ENCODE measurements around the gene CC2D2A. TPM values are rescaled to one million over a fixed set of nuclear protein-coding genes. Genes with fewer than 3 reads are reported as not detected.

CC2D2A gene
- total RNA-seq, 2 donors from 2014 or later: 3.6 to 4.9 TPM

GRCh38 chr4:15575966-15576365 lies 106.3 kb downstream of the CC2D2A start:
- Histone ChIP-seq H3K36me3 (replicated peaks in 1 of 2; ENCODE audit: insufficient read depth in 1 of 2, low read depth in 2 of 2) (no peaks in the 10 kb centered on the region), H3K27ac (no peak overlapping the region), H3K27me3 (no peaks in the 10 kb centered on the region), H3K9me3 (no peaks in the 10 kb centered on the region), H3K4me1 (no peaks in the 10 kb centered on the region), H3K4me3 (no peak overlapping the region)
- no peak for TF ChIP-seq POLR2A (IDR thresholded peaks at IDR 0.05)
- TF ChIP-seq CTCF (IDR thresholded peaks at IDR 0.05): no peak
- no peak for DNase-seq
- 81 to 86% methylated on average over 2 of the region's 2 CpGs for WGBS, 2 donors
- intact Hi-C loops (cut with DNase I): no loop called here
- ATAC-seq: no peak

- Histone ChIP-seq H3K27ac (no peak overlapping the region), H3K27me3 (no peaks in the 10 kb centered on the region), H3K9me3 (no peaks in the 10 kb centered on the region), H3K36me3 (replicated peaks in 1 of 2; ENCODE audit: insufficient read depth in 1 of 2, low read depth in 2 of 2) (no peaks in the 10 kb centered on the region), H3K4me3 (no peak overlapping the region), H3K4me1 (no peaks in the 10 kb centered on the region)
- intact Hi-C loops (cut with DNase I): no loop called here
- ATAC-seq: no peak
- no peak for DNase-seq
- TF ChIP-seq POLR2A (IDR thresholded peaks at IDR 0.05) (no peak), CTCF (IDR thresholded peaks at IDR 0.05) (no peak)
Observed at GRCh38 chr4:15577508-15577907, 107.8 kb downstream of the CC2D2A start.

GRCh38 chr4:15584785-15585184 lies 115.1 kb downstream of the CC2D2A start:
- H3K27ac ChIP-seq: no peak overlapping the region

GRCh38 chr4:15585331-15585730 lies 115.6 kb downstream of the CC2D2A start:
- 89 to 96% methylated on average over 2 of the region's 2 CpGs for WGBS, 2 donors
- intact Hi-C loops (cut with DNase I): no loop called here
- DNase-seq: no peak
- no peaks in the 10 kb centered on the region for H3K4me1 ChIP-seq
- no peak for ATAC-seq
- H3K4me3 ChIP-seq: no peak overlapping the region
- no peaks in the 10 kb centered on the region for H3K36me3 ChIP-seq (replicated peaks in 1 of 2; ENCODE audit: insufficient read depth in 1 of 2, low read depth in 2 of 2)
- H3K27me3 ChIP-seq: no peaks in the 10 kb centered on the region
- TF ChIP-seq POLR2A (IDR thresholded peaks at IDR 0.05): no peak
- no peak for TF ChIP-seq CTCF (IDR thresholded peaks at IDR 0.05)
- no peak overlapping the region for H3K27ac ChIP-seq
- no peaks in the 10 kb centered on the region for H3K9me3 ChIP-seq

More at GRCh38 chr4:15584785-15585184, 115.1 kb downstream of the CC2D2A start:
- Histone ChIP-seq H3K4me1 (no peaks in the 10 kb centered on the region), H3K36me3 (replicated peaks in 1 of 2; ENCODE audit: insufficient read depth in 1 of 2, low read depth in 2 of 2) (no peaks in the 10 kb centered on the region), H3K4me3 (no peak overlapping the region), H3K27me3 (no peaks in the 10 kb centered on the region), H3K9me3 (no peaks in the 10 kb centered on the region)
- intact Hi-C loops (cut with DNase I): no loop called here
- 83 to 100% methylated on average over 1 of the region's 1 CpG for WGBS, 2 donors
- ATAC-seq: no peak
- no peak for DNase-seq
- no peak for TF ChIP-seq CTCF (IDR thresholded peaks at IDR 0.05)
- TF ChIP-seq POLR2A (IDR thresholded peaks at IDR 0.05): no peak

- ATAC-seq (no peak), DNase-seq (no peak)
- intact Hi-C loops (cut with DNase I): no loop called here
- 74 to 92% methylated on average over 1 of the region's 1 CpG for whole genome bisulfite sequencing, 2 donors
- no peaks in the 10 kb centered on the region for H3K4me1 ChIP-seq
- no peaks in the 10 kb centered on the region for H3K9me3 ChIP-seq
- no peak overlapping the region for H3K27ac ChIP-seq
- no peak overlapping the region for H3K4me3 ChIP-seq
- TF ChIP-seq POLR2A (IDR thresholded peaks at IDR 0.05) (no peak), CTCF (IDR thresholded peaks at IDR 0.05) (no peak)
- no peaks in the 10 kb centered on the region for H3K36me3 ChIP-seq (replicated peaks in 1 of 2; ENCODE audit: insufficient read depth in 1 of 2, low read depth in 2 of 2)
- no peaks in the 10 kb centered on the region for H3K27me3 ChIP-seq
Observed at GRCh38 chr4:15586066-15586465, 116.4 kb downstream of the CC2D2A start.
